HL-60 (cell line): ENCODE results near the gene DNAJC12.

Experiments used
- DNase-seq, 2 experiments: peaks; one replicate each; pipeline ENCODE4 v3.0.0-alpha.2; 2010 to 2020; ENCODE audit warnings: low read depth in 1 of 2, low spot score in 1 of 2
- H3K27ac ChIP-seq: fragments of 250-450 bp; sonication (Bioruptor Pico); replicated peaks from 2 replicates; pipeline ENCODE4 v1.5.1; 2020; ENCODE audit warnings: mild to moderate bottlenecking, moderate library complexity
- H3K27me3 ChIP-seq: fragments of 250-450 bp; sonication (Bioruptor Pico); 2 replicates; pipeline ENCODE4 v1.5.1; 2021; ENCODE audit warnings: mild to moderate bottlenecking, moderate library complexity; ENCODE audit not compliant: insufficient read depth, poor library complexity, severe bottlenecking
- H3K4me3 ChIP-seq: replicated peaks from 2 replicates; pipeline ENCODE4 v1.5.1; 2011; ENCODE audit warnings: mild to moderate bottlenecking, control low read depth, low read length; ENCODE audit not compliant: insufficient read depth
- GABPA ChIP-seq: IDR thresholded peaks from 2 replicates; pipeline ENCODE4 v1.6.1; 2012; ENCODE audit warnings: low read depth
- POLR2AphosphoS5 ChIP-seq: IDR thresholded peaks from 2 replicates; pipeline ENCODE4 v1.6.1; 2012; ENCODE audit warnings: low read depth
- REST ChIP-seq: IDR thresholded peaks from 2 replicates; pipeline ENCODE4 v1.6.1; 2012; ENCODE audit warnings: low read depth; ENCODE audit not compliant: insufficient replicate concordance
- SPI1 ChIP-seq: IDR thresholded peaks from 2 replicates; pipeline ENCODE4 v1.6.1; 2012; ENCODE audit warnings: low read depth, mild to moderate bottlenecking, borderline replicate concordance
- TF ChIP-seq, protein P1 (sequence below): IDR thresholded peaks from one replicate; pipeline ENCODE4 v1.5.1; 2011; ENCODE audit warnings: low read length, control low read depth, inconsistent platforms; ENCODE audit not compliant: insufficient read depth

Gene DNAJC12

DNA sequence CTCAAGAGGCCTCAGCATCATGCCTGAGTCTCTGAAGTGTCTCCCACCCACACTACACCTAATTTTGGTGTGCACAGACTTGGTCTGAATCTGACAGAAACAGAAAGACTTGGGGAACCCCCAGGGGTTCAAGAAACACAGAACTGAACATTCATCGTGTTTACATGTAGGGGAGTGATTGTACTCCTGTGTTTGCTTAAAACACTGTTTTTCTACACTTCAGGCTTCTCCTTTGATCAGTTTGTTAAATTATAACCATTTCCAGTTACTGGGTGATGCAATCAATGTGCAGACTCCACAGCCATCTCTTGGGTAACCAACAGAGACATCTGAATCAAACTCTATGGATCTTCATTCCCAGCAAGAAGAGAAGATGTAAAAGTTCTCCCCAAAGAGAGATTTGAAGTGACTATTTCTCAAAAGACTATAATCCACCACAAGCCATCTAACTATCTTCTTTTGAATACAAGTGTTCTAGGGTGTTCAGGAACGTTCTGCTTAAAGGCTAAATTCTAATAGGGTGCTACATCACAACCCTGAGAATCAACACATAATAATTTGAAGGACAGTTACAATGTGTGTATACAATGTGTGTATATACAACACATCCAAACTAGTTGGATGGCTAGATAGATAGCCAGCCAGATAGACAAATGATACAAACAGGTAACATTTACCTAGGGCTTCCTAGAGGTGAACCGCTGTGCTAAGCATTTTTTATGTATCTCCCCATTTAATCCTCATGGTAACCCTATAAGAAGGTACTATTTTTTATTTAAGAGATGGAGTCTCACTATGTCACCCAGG lies 34.2 kb downstream of the DNAJC12 start:
- Histone ChIP-seq H3K27me3 (no peaks in the 10 kb centered on the region), H3K27ac (no peak overlapping the region), H3K4me3 (no peak overlapping the region)
- DNase-seq = no peak
- TF ChIP-seq, protein P1, sequence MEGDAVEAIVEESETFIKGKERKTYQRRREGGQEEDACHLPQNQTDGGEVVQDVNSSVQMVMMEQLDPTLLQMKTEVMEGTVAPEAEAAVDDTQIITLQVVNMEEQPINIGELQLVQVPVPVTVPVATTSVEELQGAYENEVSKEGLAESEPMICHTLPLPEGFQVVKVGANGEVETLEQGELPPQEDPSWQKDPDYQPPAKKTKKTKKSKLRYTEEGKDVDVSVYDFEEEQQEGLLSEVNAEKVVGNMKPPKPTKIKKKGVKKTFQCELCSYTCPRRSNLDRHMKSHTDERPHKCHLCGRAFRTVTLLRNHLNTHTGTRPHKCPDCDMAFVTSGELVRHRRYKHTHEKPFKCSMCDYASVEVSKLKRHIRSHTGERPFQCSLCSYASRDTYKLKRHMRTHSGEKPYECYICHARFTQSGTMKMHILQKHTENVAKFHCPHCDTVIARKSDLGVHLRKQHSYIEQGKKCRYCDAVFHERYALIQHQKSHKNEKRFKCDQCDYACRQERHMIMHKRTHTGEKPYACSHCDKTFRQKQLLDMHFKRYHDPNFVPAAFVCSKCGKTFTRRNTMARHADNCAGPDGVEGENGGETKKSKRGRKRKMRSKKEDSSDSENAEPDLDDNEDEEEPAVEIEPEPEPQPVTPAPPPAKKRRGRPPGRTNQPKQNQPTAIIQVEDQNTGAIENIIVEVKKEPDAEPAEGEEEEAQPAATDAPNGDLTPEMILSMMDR = no peak
- no peak for TF ChIP-seq REST
- no peak for TF ChIP-seq GABPA
- no peak for TF ChIP-seq POLR2AphosphoS5
- no peak for TF ChIP-seq SPI1

DNA sequence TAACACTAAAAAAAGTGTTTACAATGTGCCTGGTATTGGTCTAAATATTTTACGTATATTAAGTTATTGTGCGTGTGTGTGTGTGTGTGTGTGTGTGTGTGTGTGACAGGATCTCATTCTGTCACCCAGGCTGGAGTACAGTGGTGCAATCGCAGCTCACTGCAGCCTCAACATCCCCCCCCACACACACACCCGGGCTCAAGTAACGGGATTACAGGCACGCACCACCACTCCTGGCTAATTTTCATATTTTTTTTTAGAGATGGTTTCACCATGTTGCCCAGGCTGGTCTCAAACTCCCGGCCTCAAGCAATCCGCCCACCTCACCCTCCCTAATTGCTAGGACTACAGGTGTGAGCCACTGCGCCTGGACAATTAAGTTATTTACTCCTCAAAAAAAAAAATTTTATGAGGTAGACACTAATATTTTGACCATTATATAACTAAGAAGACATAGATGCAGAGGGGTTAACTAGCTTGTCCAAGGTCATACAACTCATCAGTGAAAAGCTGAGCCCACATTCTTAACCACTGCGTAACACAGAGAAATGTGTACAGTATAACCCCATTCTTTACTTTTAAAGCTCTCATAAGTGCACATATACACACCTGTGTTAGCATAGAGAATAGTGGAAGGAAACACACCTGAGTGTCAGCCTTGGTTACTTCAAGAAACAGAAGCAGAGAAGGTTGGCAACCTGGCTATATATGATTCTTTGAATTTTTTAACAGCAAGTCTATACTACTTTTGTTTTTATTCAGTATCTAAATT lies 35.0 kb downstream of the DNAJC12 start:
- TF ChIP-seq GABPA (no peak), SPI1 (no peak), POLR2AphosphoS5 (no peak), REST (no peak)
- TF ChIP-seq, protein P1 = no peak
- no peak for DNase-seq

GRCh38 chr10:67801118-67801517 lies 36.9 kb downstream of the DNAJC12 start:
- Histone ChIP-seq H3K27me3 (no peaks in the 10 kb centered on the region), H3K27ac (no peak overlapping the region), H3K4me3 (no peak overlapping the region)
- DNase-seq = no peak
- TF ChIP-seq, protein P1 = no peak
- TF ChIP-seq SPI1 (no peak), POLR2AphosphoS5 (no peak), REST (no peak), GABPA (no peak)

More for the DNA sequence above, 35.0 kb downstream of the DNAJC12 start:
- Histone ChIP-seq H3K27me3 (no peaks in the 10 kb centered on the region), H3K4me3 (no peak overlapping the region), H3K27ac (no peak overlapping the region)
